Measurements from ENCODE around the gene TRPT1.
A peak's percentile ranks its signal among the peaks of the same experiment; 100 is the strongest.

Gene TRPT1

DNA sequence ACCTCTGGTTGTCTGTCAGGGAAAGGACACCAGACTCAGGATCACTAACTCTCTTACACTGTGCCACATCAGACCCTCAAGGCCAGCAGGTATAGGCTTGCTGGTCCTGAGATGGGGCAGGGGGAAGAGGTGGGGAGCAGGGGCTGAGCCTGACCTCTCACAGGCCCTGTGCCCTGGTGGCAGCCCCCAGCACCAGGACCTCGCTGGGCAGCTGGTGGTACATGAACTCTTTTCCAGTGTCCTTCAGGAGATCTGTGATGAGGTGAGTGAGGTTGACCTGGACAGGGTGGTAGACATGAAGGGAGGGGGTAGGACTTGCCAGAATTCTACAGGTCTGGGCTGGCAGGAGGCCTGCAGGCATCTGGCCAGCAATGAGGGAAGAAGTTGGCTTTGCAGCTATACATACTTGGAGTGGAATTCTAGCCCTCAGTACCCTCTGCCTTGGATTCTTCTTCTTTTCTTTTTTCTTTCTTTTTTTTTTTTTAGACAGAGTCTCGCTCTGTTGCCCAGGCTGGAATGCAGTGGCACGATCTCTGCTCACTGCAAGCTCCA, 1.5 kb upstream of the TRPT1 start:
- TF ChIP-seq, protein P1, sequence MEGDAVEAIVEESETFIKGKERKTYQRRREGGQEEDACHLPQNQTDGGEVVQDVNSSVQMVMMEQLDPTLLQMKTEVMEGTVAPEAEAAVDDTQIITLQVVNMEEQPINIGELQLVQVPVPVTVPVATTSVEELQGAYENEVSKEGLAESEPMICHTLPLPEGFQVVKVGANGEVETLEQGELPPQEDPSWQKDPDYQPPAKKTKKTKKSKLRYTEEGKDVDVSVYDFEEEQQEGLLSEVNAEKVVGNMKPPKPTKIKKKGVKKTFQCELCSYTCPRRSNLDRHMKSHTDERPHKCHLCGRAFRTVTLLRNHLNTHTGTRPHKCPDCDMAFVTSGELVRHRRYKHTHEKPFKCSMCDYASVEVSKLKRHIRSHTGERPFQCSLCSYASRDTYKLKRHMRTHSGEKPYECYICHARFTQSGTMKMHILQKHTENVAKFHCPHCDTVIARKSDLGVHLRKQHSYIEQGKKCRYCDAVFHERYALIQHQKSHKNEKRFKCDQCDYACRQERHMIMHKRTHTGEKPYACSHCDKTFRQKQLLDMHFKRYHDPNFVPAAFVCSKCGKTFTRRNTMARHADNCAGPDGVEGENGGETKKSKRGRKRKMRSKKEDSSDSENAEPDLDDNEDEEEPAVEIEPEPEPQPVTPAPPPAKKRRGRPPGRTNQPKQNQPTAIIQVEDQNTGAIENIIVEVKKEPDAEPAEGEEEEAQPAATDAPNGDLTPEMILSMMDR (IDR thresholded peaks at IDR 0.05; ENCODE audit: insufficient read depth, low read length, missing control alignments), result no peak
- ChIA-PET CTCF (interaction anchor here (1.5 to 5.2 kb wide), 5 partner anchors 20 to 76 kb away, joined by 4 to 56 read pairs (median 9); partner anchors contain the start of gene FERMT3), POLR2A (interaction anchor here (2.5 kb wide), 1 partner anchor 14 kb away, joined by 20 read pairs; the partner anchor contains the start of gene FKBP2)
- no peak for DNase-seq (ENCODE audit: low read depth, low spot score)
- peak overlapping the region; percentile 91 for H3K4me3 ChIP-seq (ENCODE audit: low read depth, low read length)

DNA sequence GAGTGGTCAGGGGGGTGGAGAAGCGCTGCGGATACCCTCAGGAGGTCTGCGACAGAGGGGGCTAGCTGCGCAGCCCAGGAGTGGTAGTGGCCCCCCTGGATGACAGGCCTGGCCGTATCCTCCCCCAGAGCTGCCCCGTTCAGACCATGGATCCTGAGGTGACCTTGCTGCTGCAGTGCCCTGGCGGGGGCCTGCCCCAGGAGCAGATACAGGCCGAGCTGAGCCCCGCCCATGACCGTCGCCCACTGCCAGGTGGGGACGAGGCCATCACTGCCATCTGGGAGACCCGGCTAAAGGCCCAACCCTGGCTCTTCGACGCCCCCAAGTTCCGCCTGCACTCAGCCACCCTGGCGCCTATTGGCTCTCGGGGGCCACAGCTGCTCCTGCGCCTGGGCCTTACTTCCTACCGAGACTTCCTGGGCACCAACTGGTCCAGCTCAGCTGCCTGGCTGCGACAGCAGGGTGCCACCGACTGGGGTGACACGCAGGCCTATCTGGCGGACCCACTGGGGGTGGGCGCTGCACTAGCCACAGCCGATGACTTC, 593 bp upstream of the TRPT1 start:
- ChIA-PET CTCF (interaction anchor here (1.0 to 5.2 kb wide), 8 partner anchors 12 to 77 kb away, joined by 3 to 56 read pairs (median 6); partner anchors contain the start of gene FERMT3), POLR2A (interaction anchor here (0.8 to 2.5 kb wide), 8 partner anchors 12 to 44 kb away, joined by 3 to 20 read pairs (median 4); partner anchors contain the start of gene FKBP2)
- DNase-seq (ENCODE audit: low read depth, low spot score), result no peak

DNA sequence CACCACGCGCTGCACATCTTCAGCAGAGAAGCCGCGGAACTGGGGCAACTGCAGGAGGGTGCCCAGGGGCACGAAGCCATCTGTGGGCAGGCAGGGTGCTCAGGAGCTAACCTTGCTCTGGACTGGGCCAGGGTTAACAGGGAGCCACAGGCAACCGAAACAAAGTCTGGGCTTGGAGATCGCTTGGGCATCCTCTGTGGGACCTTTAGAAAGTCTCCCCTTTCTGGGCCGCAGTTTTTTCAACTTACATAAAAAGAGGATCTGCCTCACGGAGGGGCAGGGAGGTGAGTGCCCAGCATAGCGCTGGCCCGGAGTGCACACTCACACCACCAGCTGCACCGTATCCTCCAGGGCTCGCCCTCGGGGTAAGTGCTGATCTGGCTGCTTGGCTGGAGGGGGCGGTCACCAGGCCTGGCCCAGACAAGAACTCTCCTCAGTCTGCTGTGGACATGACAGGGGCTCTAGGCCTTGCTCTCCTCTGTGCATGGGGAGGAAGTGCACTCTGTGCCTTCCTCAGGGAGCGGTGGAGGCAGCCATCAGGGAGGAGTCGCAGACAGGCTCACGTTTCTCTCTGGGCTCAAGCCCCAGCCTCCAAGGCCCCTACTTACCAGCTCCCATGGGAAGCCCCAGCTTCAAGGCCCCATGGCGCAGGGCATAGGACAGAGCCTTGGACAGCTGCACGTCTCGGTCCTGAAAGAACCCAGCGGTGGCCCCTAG, 937 bp downstream of the TRPT1 start:
- DNase-seq (ENCODE audit: low read depth, low spot score), result no peak
- ChIA-PET CTCF (interaction anchor here (0.6 to 5.2 kb wide), 6 partner anchors 10 to 79 kb away, joined by 3 to 56 read pairs (median 6); partner anchors contain the start of gene FERMT3), POLR2A (interaction anchor here (1.6 kb wide), 1 partner anchor 11 kb away, joined by 6 read pairs; no protein-coding TSS in a partner anchor)
- TF ChIP-seq, protein P1 (IDR thresholded peaks at IDR 0.05; ENCODE audit: insufficient read depth, low read length, missing control alignments), result no peak
- peak overlapping the region; percentile 91 for H3K4me3 ChIP-seq (ENCODE audit: low read depth, low read length)

More for the DNA sequence above, 593 bp upstream of the TRPT1 start:
- TF ChIP-seq, protein P1 (IDR thresholded peaks at IDR 0.05; ENCODE audit: insufficient read depth, low read length, missing control alignments), result no peak
- H3K4me3 ChIP-seq (ENCODE audit: low read depth, low read length), result peak overlapping the region; percentile 91

DNA sequence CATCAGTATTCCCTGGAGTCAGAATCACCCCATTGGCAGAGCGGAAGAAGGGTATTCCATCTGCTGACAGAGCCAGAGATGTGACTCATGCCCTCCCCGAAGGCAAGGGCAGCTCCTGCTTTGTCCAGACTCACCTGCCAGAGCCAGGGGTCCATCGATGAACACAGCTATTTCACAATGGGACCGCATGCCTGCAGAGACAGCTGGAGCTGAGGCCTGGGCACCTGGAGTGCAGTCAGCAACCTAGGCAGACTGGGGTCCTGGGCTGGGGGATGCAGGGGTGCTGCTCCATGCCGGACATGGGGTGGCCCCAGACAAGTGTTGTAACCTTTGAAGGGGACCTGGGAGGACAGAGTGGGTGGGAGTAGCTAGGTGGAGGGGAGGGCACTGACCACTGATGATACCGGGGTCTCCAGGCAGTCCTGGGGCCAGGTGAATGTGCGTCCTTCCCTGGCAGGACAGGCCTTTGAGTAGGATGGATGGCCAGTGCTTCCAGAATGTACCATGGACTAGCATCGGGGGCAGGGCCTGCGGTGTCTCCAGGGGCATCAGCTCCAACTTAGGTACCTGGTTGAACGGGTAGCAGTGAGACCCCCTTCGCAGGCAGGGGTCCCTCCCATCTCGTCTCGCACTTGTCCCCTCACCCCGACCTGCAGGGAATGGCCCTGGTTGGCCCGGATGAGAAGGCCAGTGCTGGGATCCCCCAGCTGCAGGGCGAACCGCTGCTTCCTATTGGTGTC, 1.7 kb downstream of the TRPT1 start:
- DNase-seq (ENCODE audit: low read depth, low spot score), result no peak
- no peak overlapping the region for H3K4me3 ChIP-seq (ENCODE audit: low read depth, low read length)
- ChIA-PET CTCF (interaction anchor here (1.0 to 5.2 kb wide), 4 partner anchors 12 to 80 kb away, joined by 3 to 56 read pairs (median 8); partner anchors contain the start of gene FERMT3), POLR2A (no interaction called here)
- TF ChIP-seq, protein P1 (IDR thresholded peaks at IDR 0.05; ENCODE audit: insufficient read depth, low read length, missing control alignments), result no peak

DNA sequence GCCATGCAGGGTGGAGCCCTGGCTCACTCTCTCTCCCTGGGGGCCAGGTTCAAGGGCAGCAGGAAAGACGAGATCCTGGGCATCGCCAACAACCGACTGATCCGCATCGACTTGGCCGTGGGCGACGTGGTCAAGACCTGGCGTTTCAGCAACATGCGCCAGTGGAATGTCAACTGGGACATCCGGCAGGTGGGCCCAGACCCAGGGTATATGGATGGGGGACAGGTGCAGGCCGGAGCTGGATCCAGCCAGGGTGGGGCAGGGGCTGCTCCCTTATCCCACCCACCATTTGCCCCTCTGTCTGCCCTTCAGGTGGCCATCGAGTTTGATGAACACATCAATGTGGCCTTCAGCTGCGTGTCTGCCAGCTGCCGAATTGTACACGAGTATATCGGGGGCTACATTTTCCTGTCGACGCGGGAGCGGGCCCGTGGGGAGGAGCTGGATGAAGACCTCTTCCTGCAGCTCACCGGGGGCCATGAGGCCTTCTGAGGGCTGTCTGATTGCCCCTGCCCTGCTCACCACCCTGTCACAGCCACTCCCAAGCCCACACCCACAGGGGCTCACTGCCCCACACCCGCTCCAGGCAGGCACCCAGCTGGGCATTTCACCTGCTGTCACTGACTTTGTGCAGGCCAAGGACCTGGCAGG, 2.9 kb downstream of the TRPT1 start:
- POLR2A ChIA-PET, result no interaction called here
- CTCF ChIA-PET, result interaction anchor here (0.5 to 5.2 kb wide), 6 partner anchors 11 to 81 kb away, joined by 3 to 56 read pairs (median 5); partner anchors contain the start of gene FERMT3
- TF ChIP-seq, protein P1 (IDR thresholded peaks at IDR 0.05; ENCODE audit: insufficient read depth, low read length, missing control alignments), result no peak
- no peak overlapping the region for H3K4me3 ChIP-seq (ENCODE audit: low read depth, low read length)
- no peak for DNase-seq (ENCODE audit: low read depth, low spot score)
